GM06990 (cell line): ENCODE measurements around the gene NMNAT2.

ENCODE experiments used
- DNase-seq: peaks from one replicate; pipeline ENCODE4 v3.0.0-alpha.2; 2011; ENCODE audit not compliant: insufficient read length; ENCODE audit errors: extremely low read depth
- H3K27me3 ChIP-seq: replicated peaks from 2 replicates; pipeline ENCODE4 v1.6.0; 2011; ENCODE audit warnings: low read length; ENCODE audit not compliant: control insufficient read depth, insufficient read depth
- H3K36me3 ChIP-seq: 2 replicates; pipeline ENCODE4 v1.5.1; 2011; ENCODE audit warnings: low read length; ENCODE audit not compliant: control insufficient read depth, insufficient read depth
- H3K4me3 ChIP-seq: replicated peaks from 2 replicates; pipeline ENCODE4 v1.5.1; 2011; ENCODE audit warnings: low read depth, mild to moderate bottlenecking, control low read depth, low read length
- CTCF ChIP-seq: IDR thresholded peaks from 2 replicates; pipeline ENCODE4 v1.5.1; 2011; ENCODE audit warnings: low read length, control low read depth, mild to moderate bottlenecking, inconsistent platforms; ENCODE audit not compliant: insufficient read depth, poor library complexity, severe bottlenecking

The NMNAT2 gene

GRCh38 chr1:183319606-183320005 lies 98.6 kb downstream of the NMNAT2 start:
- Histone ChIP-seq H3K36me3 (no peaks in the 10 kb centered on the region), H3K4me3 (no peak overlapping the region), H3K27me3 (no peaks in the 10 kb centered on the region)
- no peak for TF ChIP-seq CTCF
- DNase-seq = no peak

GRCh38 chr1:183319051-183319450 lies 99.1 kb downstream of the NMNAT2 start:
- no peaks in the 10 kb centered on the region for H3K27me3 ChIP-seq
- no peak for DNase-seq

GRCh38 chr1:183318433-183318832 lies 99.7 kb downstream of the NMNAT2 start:
- peak; percentile 11 for DNase-seq
- H3K27me3 ChIP-seq = no peaks in the 10 kb centered on the region
- peak; percentile 59 for TF ChIP-seq CTCF
- H3K4me3 ChIP-seq = no peak overlapping the region
- H3K36me3 ChIP-seq = no peaks in the 10 kb centered on the region

More at GRCh38 chr1:183319051-183319450, 99.1 kb downstream of the NMNAT2 start:
- Histone ChIP-seq H3K36me3 (no peaks in the 10 kb centered on the region), H3K4me3 (no peak overlapping the region)
- TF ChIP-seq CTCF = no peak

- Histone ChIP-seq H3K36me3 (no peaks in the 10 kb centered on the region), H3K27me3 (no peaks in the 10 kb centered on the region), H3K4me3 (no peak overlapping the region)
- TF ChIP-seq CTCF = no peak
- no peak for DNase-seq
These were observed 102.0 kb downstream of the NMNAT2 start for GRCh38 chr1:183315991-183316758.

GRCh38 chr1:183313063-183313462 lies 105.1 kb downstream of the NMNAT2 start:
- no peak for DNase-seq
- no peak overlapping the region for H3K4me3 ChIP-seq
- no peaks in the 10 kb centered on the region for H3K27me3 ChIP-seq

More at GRCh38 chr1:183313063-183313462, 105.1 kb downstream of the NMNAT2 start:
- no peaks in the 10 kb centered on the region for H3K36me3 ChIP-seq
- TF ChIP-seq CTCF = no peak
